ENCODE results near the gene SEMA3A.
A peak's percentile ranks its signal among the peaks of the same experiment; 100 is the strongest.

The SEMA3A gene

GRCh38 chr7:84199216-84199615 lies 4.6 kb upstream of the SEMA3A start:
- Histone ChIP-seq H3K4me3 (ENCODE audit: extremely low read depth, insufficient read depth, low read length, poor library complexity, severe bottlenecking) (no peak overlapping the region), H3K9me3 (ENCODE audit: control insufficient read depth, low read length) (no peaks in the 10 kb centered on the region), H3K27ac (ENCODE audit: low read depth, low read length, severe bottlenecking) (no peak overlapping the region), H3K36me3 (ENCODE audit: control insufficient read depth, insufficient read depth, low read length) (no peaks in the 10 kb centered on the region), H3K4me1 (ENCODE audit: control insufficient read depth, insufficient read depth, low read length, poor library complexity, severe bottlenecking) (peaks cover 15% of the 10 kb centered on the region)
- no CpG with 5 or more reads among the region's 2 CpGs for WGBS, 2 experiments (ENCODE audit: insufficient coverage in 2 of 2)

- WGBS, 2 experiments (ENCODE audit: insufficient coverage in 2 of 2) = no CpG with 5 or more reads among the region's 4 CpGs
- Histone ChIP-seq H3K4me1 (ENCODE audit: control insufficient read depth, insufficient read depth, low read length, poor library complexity, severe bottlenecking) (peaks cover 10% of the 10 kb centered on the region), H3K27ac (ENCODE audit: low read depth, low read length, severe bottlenecking) (peak overlapping the region; percentile 70), H3K36me3 (ENCODE audit: control insufficient read depth, insufficient read depth, low read length) (no peaks in the 10 kb centered on the region), H3K9me3 (ENCODE audit: control insufficient read depth, low read length) (no peaks in the 10 kb centered on the region), H3K4me3 (ENCODE audit: extremely low read depth, insufficient read depth, low read length, poor library complexity, severe bottlenecking) (peak overlapping the region; percentile 14)
Observed at GRCh38 chr7:84196084-84196503, 1.5 kb upstream of the SEMA3A start.

- Histone ChIP-seq H3K36me3 (ENCODE audit: control insufficient read depth, insufficient read depth, low read length) (no peaks in the 10 kb centered on the region), H3K9me3 (ENCODE audit: control insufficient read depth, low read length) (no peaks in the 10 kb centered on the region), H3K4me3 (ENCODE audit: extremely low read depth, insufficient read depth, low read length, poor library complexity, severe bottlenecking) (peak overlapping the region; percentile 51), H3K27ac (ENCODE audit: low read depth, low read length, severe bottlenecking) (peak overlapping the region; percentile 70), H3K4me1 (ENCODE audit: control insufficient read depth, insufficient read depth, low read length, poor library complexity, severe bottlenecking) (peaks cover 4% of the 10 kb centered on the region)
- whole genome bisulfite sequencing, 2 experiments (ENCODE audit: insufficient coverage in 2 of 2) = 44% methylated on average over 1 of the region's 6 CpGs; no CpG with 5 or more reads in 1 of the 2 experiments
Observed at GRCh38 chr7:84195295-84196060, 889 bp upstream of the SEMA3A start.

- H3K4me1 ChIP-seq (ENCODE audit: control insufficient read depth, insufficient read depth, low read length, poor library complexity, severe bottlenecking) = peaks cover 4% of the 10 kb centered on the region
- no peaks in the 10 kb centered on the region for H3K9me3 ChIP-seq (ENCODE audit: control insufficient read depth, low read length)
- H3K36me3 ChIP-seq (ENCODE audit: control insufficient read depth, insufficient read depth, low read length) = no peaks in the 10 kb centered on the region
- no peak overlapping the region for H3K27ac ChIP-seq (ENCODE audit: low read depth, low read length, severe bottlenecking)
- WGBS, 2 experiments (ENCODE audit: insufficient coverage in 2 of 2) = no CpG with 5 or more reads among the region's 1 CpG
- H3K4me3 ChIP-seq (ENCODE audit: extremely low read depth, insufficient read depth, low read length, poor library complexity, severe bottlenecking) = peak overlapping the region; percentile 51
Observed at GRCh38 chr7:84193747-84194146, 842 bp downstream of the SEMA3A start.

- peak overlapping the region; percentile 16 for H3K4me3 ChIP-seq (ENCODE audit: extremely low read depth, insufficient read depth, low read length, poor library complexity, severe bottlenecking)
- H3K36me3 ChIP-seq (ENCODE audit: control insufficient read depth, insufficient read depth, low read length) = no peaks in the 10 kb centered on the region
- no peak overlapping the region for H3K27ac ChIP-seq (ENCODE audit: low read depth, low read length, severe bottlenecking)
- no CpG with 5 or more reads among the region's 1 CpG for WGBS, 2 experiments (ENCODE audit: insufficient coverage in 2 of 2)
- no peaks in the 10 kb centered on the region for H3K9me3 ChIP-seq (ENCODE audit: control insufficient read depth, low read length)
- peaks cover 18% of the 10 kb centered on the region for H3K4me1 ChIP-seq (ENCODE audit: control insufficient read depth, insufficient read depth, low read length, poor library complexity, severe bottlenecking)
Observed at GRCh38 chr7:84191842-84192241, 2.7 kb downstream of the SEMA3A start.

- no peak overlapping the region for H3K4me3 ChIP-seq (ENCODE audit: extremely low read depth, insufficient read depth, low read length, poor library complexity, severe bottlenecking)
- no peaks in the 10 kb centered on the region for H3K9me3 ChIP-seq (ENCODE audit: control insufficient read depth, low read length)
- peaks cover 15% of the 10 kb centered on the region for H3K4me1 ChIP-seq (ENCODE audit: control insufficient read depth, insufficient read depth, low read length, poor library complexity, severe bottlenecking)
- H3K27ac ChIP-seq (ENCODE audit: low read depth, low read length, severe bottlenecking) = no peak overlapping the region
- no peaks in the 10 kb centered on the region for H3K36me3 ChIP-seq (ENCODE audit: control insufficient read depth, insufficient read depth, low read length)
Observed at GRCh38 chr7:84191261-84191660, 3.3 kb downstream of the SEMA3A start.

- no peaks in the 10 kb centered on the region for H3K36me3 ChIP-seq (ENCODE audit: control insufficient read depth, insufficient read depth, low read length)
- no peak overlapping the region for H3K4me3 ChIP-seq (ENCODE audit: extremely low read depth, insufficient read depth, low read length, poor library complexity, severe bottlenecking)
- H3K4me1 ChIP-seq (ENCODE audit: control insufficient read depth, insufficient read depth, low read length, poor library complexity, severe bottlenecking) = peaks cover 14% of the 10 kb centered on the region
- WGBS, 2 experiments (ENCODE audit: insufficient coverage in 2 of 2) = 100% methylated on average over 1 of the region's 1 CpG; no CpG with 5 or more reads in 1 of the 2 experiments
- H3K27ac ChIP-seq (ENCODE audit: low read depth, low read length, severe bottlenecking) = no peak overlapping the region
- H3K9me3 ChIP-seq (ENCODE audit: control insufficient read depth, low read length) = no peaks in the 10 kb centered on the region
Observed at GRCh38 chr7:84190016-84190705, 4.4 kb downstream of the SEMA3A start.

- Histone ChIP-seq H3K4me1 (ENCODE audit: control insufficient read depth, insufficient read depth, low read length, poor library complexity, severe bottlenecking) (peaks cover 14% of the 10 kb centered on the region), H3K27ac (ENCODE audit: low read depth, low read length, severe bottlenecking) (no peak overlapping the region), H3K9me3 (ENCODE audit: control insufficient read depth, low read length) (no peaks in the 10 kb centered on the region), H3K36me3 (ENCODE audit: control insufficient read depth, insufficient read depth, low read length) (no peaks in the 10 kb centered on the region), H3K4me3 (ENCODE audit: extremely low read depth, insufficient read depth, low read length, poor library complexity, severe bottlenecking) (no peak overlapping the region)
Observed at GRCh38 chr7:84188786-84189405, 5.7 kb downstream of the SEMA3A start.

GRCh38 chr7:84187813-84188510 lies 6.6 kb downstream of the SEMA3A start:
- H3K4me1 ChIP-seq (ENCODE audit: control insufficient read depth, insufficient read depth, low read length, poor library complexity, severe bottlenecking) = peaks cover 14% of the 10 kb centered on the region
- H3K9me3 ChIP-seq (ENCODE audit: control insufficient read depth, low read length) = no peaks in the 10 kb centered on the region
- no peak overlapping the region for H3K4me3 ChIP-seq (ENCODE audit: extremely low read depth, insufficient read depth, low read length, poor library complexity, severe bottlenecking)
- 75% methylated on average over 2 of the region's 2 CpGs; no CpG with 5 or more reads in 1 of the 2 experiments for WGBS, 2 experiments (ENCODE audit: insufficient coverage in 2 of 2)
- H3K27ac ChIP-seq (ENCODE audit: low read depth, low read length, severe bottlenecking) = peak overlapping the region; percentile 32
- H3K36me3 ChIP-seq (ENCODE audit: control insufficient read depth, insufficient read depth, low read length) = no peaks in the 10 kb centered on the region

- Histone ChIP-seq H3K27ac (ENCODE audit: low read depth, low read length, severe bottlenecking) (peak overlapping the region; percentile 65), H3K4me1 (ENCODE audit: control insufficient read depth, insufficient read depth, low read length, poor library complexity, severe bottlenecking) (peaks cover 14% of the 10 kb centered on the region), H3K36me3 (ENCODE audit: control insufficient read depth, insufficient read depth, low read length) (peaks cover 2% of the 10 kb centered on the region), H3K4me3 (ENCODE audit: extremely low read depth, insufficient read depth, low read length, poor library complexity, severe bottlenecking) (no peak overlapping the region), H3K9me3 (ENCODE audit: control insufficient read depth, low read length) (no peaks in the 10 kb centered on the region)
Observed at GRCh38 chr7:84187087-84187805, 7.3 kb downstream of the SEMA3A start.
